IMR-90 (cell line): Measurements from ENCODE around the gene ISG15. TPM values are rescaled to one million over a fixed set of nuclear protein-coding genes. Genes with fewer than 3 reads are reported as not detected.
A peak's percentile ranks its signal among the peaks of the same experiment; 100 is the strongest.

ENCODE experiments used
- ATAC-seq: fragments of 200-7000 bp; cut with Tn5 transposase; 2 replicates; pipeline ENCODE4 v1.9.1; 2020; ENCODE audit warnings: low read depth, mild to moderate bottlenecking, moderate library complexity
- BruUV-seq: library from RNA; stranded (reverse); fragments of 400-500 nt; replicated peaks from 2 replicates; lab custom pipeline; 2021; lab: Mats Ljungman, UMichigan
- CTCF ChIA-PET: fragments of 300-600 bp; formaldehyde crosslinking; extraction: SDS; loops from one replicate; lab custom pipeline; 2021; ENCODE audit warnings: antibody characterized with exemption; lab: Yijun Ruan, JAX
- POLR2A ChIA-PET: fragments of 300-600 bp; sonication (Branson Sonifier 250); formaldehyde crosslinking; loops from one replicate; lab custom pipeline; 2022; ENCODE audit warnings: antibody characterized with exemption; ENCODE audit not compliant: unreplicated experiment; lab: Charles Lee
- DNase-seq: peaks from one replicate; pipeline ENCODE4 v3.0.0; 2013
- H2AFZ ChIP-seq: replicated peaks from 2 replicates; pipeline ENCODE3; 2013; ENCODE audit warnings: low read length, mild to moderate bottlenecking; ENCODE audit not compliant: poor library complexity
- H2AK5ac ChIP-seq: 2 replicates; pipeline ENCODE4 v1.6.1; 2013; ENCODE audit warnings: low read depth, low read length, inconsistent platforms
- H2AK9ac ChIP-seq: replicated peaks from 2 replicates; pipeline ENCODE3; 2013; ENCODE audit warnings: mild to moderate bottlenecking, low read depth, low read length, moderate library complexity; ENCODE audit not compliant: poor library complexity
- H2BK120ac ChIP-seq: 2 replicates; pipeline ENCODE4 v1.6.1; 2013; ENCODE audit warnings: low read depth, low read length, inconsistent platforms
- H2BK15ac ChIP-seq: 3 replicates; pipeline ENCODE4 v1.6.1; 2013; ENCODE audit warnings: low read depth, low read length, inconsistent platforms
- H2BK20ac ChIP-seq: 2 replicates; pipeline ENCODE4 v1.6.1; 2013; ENCODE audit warnings: low read depth, mild to moderate bottlenecking, inconsistent platforms, low read length, moderate library complexity
- H2BK5ac ChIP-seq: 2 replicates; pipeline ENCODE4 v1.6.1; 2013; ENCODE audit warnings: mild to moderate bottlenecking, low read depth, low read length, inconsistent platforms; ENCODE audit not compliant: poor library complexity, severe bottlenecking
- H3K14ac ChIP-seq: replicated peaks from 2 replicates; pipeline ENCODE4 v1.6.1; 2013; ENCODE audit warnings: low read depth, low read length, inconsistent platforms
- H3K18ac ChIP-seq: 2 replicates; pipeline ENCODE4 v1.6.1; 2013; ENCODE audit warnings: low read depth, low read length, control low read depth
- H3K23ac ChIP-seq: 2 replicates; pipeline ENCODE4 v1.6.1; 2013; ENCODE audit warnings: low read depth, low read length, inconsistent platforms
- H3K27ac ChIP-seq: 2 replicates; pipeline ENCODE4 v1.5.1; 2013; ENCODE audit warnings: mild to moderate bottlenecking, control low read depth, low read length; ENCODE audit not compliant: insufficient read depth
- H3K27me3 ChIP-seq: 2 replicates; pipeline ENCODE4 v1.6.1; 2013; ENCODE audit warnings: low read length; ENCODE audit not compliant: control insufficient read depth, insufficient read depth
- H3K36me3 ChIP-seq: 2 replicates; pipeline ENCODE4 v1.6.1; 2013; ENCODE audit warnings: low read length, mixed read lengths; ENCODE audit not compliant: control insufficient read depth, insufficient read depth
- H3K4ac ChIP-seq: 2 replicates; pipeline ENCODE4 v1.6.1; 2013; ENCODE audit warnings: low read depth, low read length, inconsistent platforms
- H3K4me1 ChIP-seq: 2 replicates; pipeline ENCODE4 v1.6.1; 2013; ENCODE audit warnings: low read length, mixed read lengths; ENCODE audit not compliant: control insufficient read depth, insufficient read depth
- H3K4me2 ChIP-seq: 2 replicates; pipeline ENCODE4 v1.6.1; 2013; ENCODE audit warnings: low read depth, mild to moderate bottlenecking, control low read depth, low read length, moderate library complexity
- H3K4me3 ChIP-seq: 2 replicates; pipeline ENCODE4 v1.5.1; 2013; ENCODE audit warnings: low read depth, mild to moderate bottlenecking, control low read depth, low read length, moderate library complexity; ENCODE audit not compliant: insufficient read depth
- H3K56ac ChIP-seq: 2 replicates; pipeline ENCODE4 v1.6.1; 2013; ENCODE audit warnings: low read length, inconsistent platforms; ENCODE audit not compliant: insufficient read depth; ENCODE audit errors: extremely low read depth
- H3K79me1 ChIP-seq, 2 experiments: 2 replicates each; pipeline ENCODE4 v1.6.1; 2013; ENCODE audit warnings: low read length in 2 of 2, inconsistent platforms in 1 of 2, low read depth in 1 of 2
- H3K9ac ChIP-seq: 2 replicates; pipeline ENCODE4 v1.6.1; 2013; ENCODE audit warnings: low read depth, low read length, control low read depth
- H3K9me1 ChIP-seq: 2 replicates; pipeline ENCODE4 v1.6.1; 2013; ENCODE audit warnings: low read length, inconsistent platforms; ENCODE audit not compliant: insufficient read depth
- H3K9me3 ChIP-seq: 2 replicates; pipeline ENCODE4 v1.6.1; 2013; ENCODE audit warnings: low read length; ENCODE audit not compliant: control insufficient read depth, insufficient read depth
- H4K20me1 ChIP-seq: 2 replicates; pipeline ENCODE4 v1.6.1; 2013; ENCODE audit warnings: low read length, inconsistent platforms; ENCODE audit not compliant: insufficient read depth
- H4K5ac ChIP-seq: 2 replicates; pipeline ENCODE4 v1.6.1; 2013; ENCODE audit warnings: mild to moderate bottlenecking, low read depth, low read length, control low read depth
- H4K8ac ChIP-seq, 2 experiments: 2 replicates each; pipeline ENCODE4 v1.6.1; 2013; ENCODE audit warnings: low read depth in 2 of 2, low read length in 2 of 2, control low read depth in 1 of 2, inconsistent platforms in 1 of 2
- H4K91ac ChIP-seq: 2 replicates; pipeline ENCODE4 v1.6.1; 2013; ENCODE audit warnings: low read depth, low read length, inconsistent platforms; ENCODE audit not compliant: insufficient read depth
- BHLHE40 ChIP-seq: fragments of 150-350 bp; IDR thresholded peaks from 2 replicates; pipeline ENCODE4 v1.6.1; 2016; ENCODE audit warnings: mild to moderate bottlenecking, low read depth, low read length
- CEBPB ChIP-seq: IDR thresholded peaks from 2 replicates; pipeline ENCODE4 v1.6.1; 2012; ENCODE audit warnings: low read depth, low read length, improper control_type of control experiment
- CHD1 ChIP-seq: IDR thresholded peaks from 2 replicates; pipeline ENCODE4 v1.6.1; 2012; ENCODE audit warnings: low read depth, low read length, improper control_type of control experiment
- FOS ChIP-seq: fragments of 150-350 bp; IDR thresholded peaks from 2 replicates; pipeline ENCODE4 v1.6.1; 2016; ENCODE audit warnings: low read depth, low read length
- MAFK ChIP-seq: IDR thresholded peaks from 2 replicates; pipeline ENCODE4 v1.6.1; 2012; ENCODE audit warnings: low read depth, low read length, improper control_type of control experiment
- MAZ ChIP-seq: IDR thresholded peaks from 2 replicates; pipeline ENCODE4 v1.6.1; 2012; ENCODE audit warnings: low read depth, mild to moderate bottlenecking, low read length, improper control_type of control experiment, moderate library complexity, borderline replicate concordance
- MXI1 ChIP-seq: IDR thresholded peaks from 2 replicates; pipeline ENCODE4 v1.6.1; 2012; ENCODE audit warnings: low read depth, mild to moderate bottlenecking, low read length, moderate library complexity, borderline replicate concordance
- NFE2L2 ChIP-seq: fragments of 150-350 bp; IDR thresholded peaks from 2 replicates; pipeline ENCODE4 v1.6.1; 2016; ENCODE audit warnings: low read depth, mild to moderate bottlenecking, low read length
- POLR2A ChIP-seq: IDR thresholded peaks from 2 replicates; pipeline ENCODE4 v1.6.1; 2012; ENCODE audit warnings: mild to moderate bottlenecking, low read depth, low read length
- RAD21 ChIP-seq: IDR thresholded peaks from 2 replicates; pipeline ENCODE4 v1.6.1; 2012; ENCODE audit warnings: low read length, improper control_type of control experiment
- RCOR1 ChIP-seq: IDR thresholded peaks from 2 replicates; pipeline ENCODE4 v1.6.1; 2012; ENCODE audit warnings: mild to moderate bottlenecking, low read length, improper control_type of control experiment; ENCODE audit not compliant: insufficient replicate concordance
- RFX5 ChIP-seq: IDR thresholded peaks from 2 replicates; pipeline ENCODE4 v1.8.0; 2012; ENCODE audit warnings: low read depth, mild to moderate bottlenecking, low read length, moderate library complexity
- SMC3 ChIP-seq: fragments of 150-350 bp; IDR thresholded peaks from 2 replicates; pipeline ENCODE4 v1.6.1; 2016; ENCODE audit warnings: low read depth, mild to moderate bottlenecking, antibody characterized with exemption, low read length, moderate library complexity
- WGBS, 2 experiments: methylation state at CpG; one replicate each; pipeline versions ENCODE4 v1.1.5 to v1.1.7; 2013; ENCODE audit warnings: missing lambda C conversion rate in 2 of 2; ENCODE audit not compliant: insufficient read length in 1 of 2; ENCODE audit errors: extremely low coverage in 2 of 2; 5-methylcytosine and 5-hydroxymethylcytosine counted together
- dilution Hi-C: fragments of 300-500 bp; cut with HindIII; formaldehyde crosslinking; loops from one replicate; pipeline ENCODE4 v1.14.3; 2018; ENCODE audit warnings: low sequenced_read_pairs; ENCODE audit not compliant: unreplicated experiment
- in situ Hi-C: fragments of 300-500 bp; cut with MboI; formaldehyde crosslinking; loops from 3 replicates; pipeline ENCODE4 v1.14.3; 2019; ENCODE audit warnings: low sequenced_read_pairs, inconsistent platforms, mixed read lengths
- intact Hi-C: fragments of 100-400 bp; cut with micrococcal nuclease; formaldehyde crosslinking; loops from 2 replicates; pipeline ENCODE4 v1.10.0; 2022
- polyA plus RNA-seq, 3 experiments: library from polyadenylated mRNA; depleted of rRNA; stranded (reverse); fragments of >200 nt; gene quantifications; 2 replicates each; pipeline ENCODE4 v1.2.3, GENCODE V29; 2012; ENCODE audit warnings: low replicate concordance in 1 of 3
- total RNA-seq: library from RNA; depleted of rRNA; stranded (reverse); fragments of >200 nt; gene quantifications from 2 replicates; pipeline ENCODE4 v1.2.3, GENCODE V29; 2012
- TF ChIP-seq, protein P1 (sequence below): conservative IDR thresholded peaks from 2 replicates; pipeline ENCODE4 v1.5.1; 2012; ENCODE audit warnings: mild to moderate bottlenecking, low read depth, low read length, improper control_type of control experiment
- TF ChIP-seq, protein P2 (sequence below): fragments of 150-350 bp; IDR thresholded peaks from 2 replicates; pipeline ENCODE4 v1.6.1; 2017; ENCODE audit warnings: mild to moderate bottlenecking, antibody characterized with exemption, low read length, low read depth
- TF ChIP-seq, protein P3 (sequence below): fragments of 150-350 bp; IDR thresholded peaks from 2 replicates; pipeline ENCODE4 v1.6.1; 2016; ENCODE audit warnings: low read depth, mild to moderate bottlenecking, low read length, moderate library complexity, borderline replicate concordance

The ISG15 gene
- total and polyA plus RNA-seq, 2 of the 4 experiments (the other 2 are of a cell fraction), result 99.1 to 105 TPM

DNA sequence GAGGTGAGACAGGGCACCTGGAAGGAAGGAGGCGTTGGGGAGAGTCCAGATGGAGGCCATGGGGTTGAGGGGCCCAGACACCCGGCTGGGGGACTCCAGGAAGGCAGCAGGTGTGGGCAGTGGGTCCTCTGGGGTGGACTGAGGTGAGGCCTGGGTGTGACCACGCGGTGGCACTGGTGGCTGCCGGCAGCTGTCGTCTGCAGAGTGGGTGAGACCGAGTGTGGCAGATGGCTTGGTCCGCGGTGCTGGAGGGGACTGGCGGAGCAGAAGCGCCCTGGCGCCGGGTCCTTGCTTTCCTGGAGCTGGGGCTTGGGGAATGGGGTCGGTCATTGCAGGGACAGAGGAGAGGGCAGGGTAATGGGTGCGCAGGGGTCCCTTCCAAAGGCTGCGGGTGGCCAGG lies 19.1 kb downstream of the ISG15 start:
- H3K4me3 ChIP-seq, result no peak overlapping the region
- peaks cover 14% of the 10 kb centered on the region for H3K36me3 ChIP-seq
- no peaks in the 10 kb centered on the region for H3K27me3 ChIP-seq
- in situ Hi-C loops (no loop called here), dilution Hi-C loops (no loop called here), intact Hi-C loops (loop anchor here (5.0 kb wide), 1 partner anchor 85 kb away; the partner anchor contains the start of gene C1orf159)
- peaks cover 13 to 43% of the 10 kb centered on the region in 2 experiments for H3K79me1 ChIP-seq
- H4K5ac ChIP-seq, result no peak overlapping the region
- no peak overlapping the region for H2AK5ac ChIP-seq
- no peak for DNase-seq
- H2BK20ac ChIP-seq, result no peak overlapping the region
- H4K91ac ChIP-seq, result no peak overlapping the region
- no peak overlapping the region for H2BK15ac ChIP-seq
- no peak overlapping the region for H3K18ac ChIP-seq
- no peak overlapping the region for H2BK120ac ChIP-seq
- H3K9ac ChIP-seq, result no peak overlapping the region
- no peaks in the 10 kb centered on the region for H3K9me3 ChIP-seq
- no peak overlapping the region for H3K27ac ChIP-seq
- H3K4me2 ChIP-seq, result no peak overlapping the region; the same call in 1 of the 2 replicates
- H3K14ac ChIP-seq, result no peak overlapping the region
- H2AFZ ChIP-seq, result peak overlapping the region; percentile 56
- H3K4ac ChIP-seq, result no peak overlapping the region
- peak; percentile 22 for ATAC-seq
- TF ChIP-seq CEBPB, result no peak
- TF ChIP-seq, protein P1, sequence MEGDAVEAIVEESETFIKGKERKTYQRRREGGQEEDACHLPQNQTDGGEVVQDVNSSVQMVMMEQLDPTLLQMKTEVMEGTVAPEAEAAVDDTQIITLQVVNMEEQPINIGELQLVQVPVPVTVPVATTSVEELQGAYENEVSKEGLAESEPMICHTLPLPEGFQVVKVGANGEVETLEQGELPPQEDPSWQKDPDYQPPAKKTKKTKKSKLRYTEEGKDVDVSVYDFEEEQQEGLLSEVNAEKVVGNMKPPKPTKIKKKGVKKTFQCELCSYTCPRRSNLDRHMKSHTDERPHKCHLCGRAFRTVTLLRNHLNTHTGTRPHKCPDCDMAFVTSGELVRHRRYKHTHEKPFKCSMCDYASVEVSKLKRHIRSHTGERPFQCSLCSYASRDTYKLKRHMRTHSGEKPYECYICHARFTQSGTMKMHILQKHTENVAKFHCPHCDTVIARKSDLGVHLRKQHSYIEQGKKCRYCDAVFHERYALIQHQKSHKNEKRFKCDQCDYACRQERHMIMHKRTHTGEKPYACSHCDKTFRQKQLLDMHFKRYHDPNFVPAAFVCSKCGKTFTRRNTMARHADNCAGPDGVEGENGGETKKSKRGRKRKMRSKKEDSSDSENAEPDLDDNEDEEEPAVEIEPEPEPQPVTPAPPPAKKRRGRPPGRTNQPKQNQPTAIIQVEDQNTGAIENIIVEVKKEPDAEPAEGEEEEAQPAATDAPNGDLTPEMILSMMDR, result no peak
- TF ChIP-seq BHLHE40, result no peak
- TF ChIP-seq RAD21, result no peak
- no peak for TF ChIP-seq MXI1
- TF ChIP-seq, protein P2, sequence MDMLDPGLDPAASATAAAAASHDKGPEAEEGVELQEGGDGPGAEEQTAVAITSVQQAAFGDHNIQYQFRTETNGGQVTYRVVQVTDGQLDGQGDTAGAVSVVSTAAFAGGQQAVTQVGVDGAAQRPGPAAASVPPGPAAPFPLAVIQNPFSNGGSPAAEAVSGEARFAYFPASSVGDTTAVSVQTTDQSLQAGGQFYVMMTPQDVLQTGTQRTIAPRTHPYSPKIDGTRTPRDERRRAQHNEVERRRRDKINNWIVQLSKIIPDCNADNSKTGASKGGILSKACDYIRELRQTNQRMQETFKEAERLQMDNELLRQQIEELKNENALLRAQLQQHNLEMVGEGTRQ, result no peak
- no peak for TF ChIP-seq CHD1
- no peak for TF ChIP-seq SMC3
- TF ChIP-seq NFE2L2, result no peak
- TF ChIP-seq FOS, result no peak
- no peak for TF ChIP-seq RCOR1
- TF ChIP-seq MAFK, result no peak
- TF ChIP-seq, protein P3, sequence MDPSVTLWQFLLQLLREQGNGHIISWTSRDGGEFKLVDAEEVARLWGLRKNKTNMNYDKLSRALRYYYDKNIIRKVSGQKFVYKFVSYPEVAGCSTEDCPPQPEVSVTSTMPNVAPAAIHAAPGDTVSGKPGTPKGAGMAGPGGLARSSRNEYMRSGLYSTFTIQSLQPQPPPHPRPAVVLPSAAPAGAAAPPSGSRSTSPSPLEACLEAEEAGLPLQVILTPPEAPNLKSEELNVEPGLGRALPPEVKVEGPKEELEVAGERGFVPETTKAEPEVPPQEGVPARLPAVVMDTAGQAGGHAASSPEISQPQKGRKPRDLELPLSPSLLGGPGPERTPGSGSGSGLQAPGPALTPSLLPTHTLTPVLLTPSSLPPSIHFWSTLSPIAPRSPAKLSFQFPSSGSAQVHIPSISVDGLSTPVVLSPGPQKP, result no peak
- TF ChIP-seq POLR2A, result no peak
- no peak for TF ChIP-seq MAZ
- TF ChIP-seq RFX5, result no peak
- no peak overlapping the region for H3K56ac ChIP-seq
- peaks cover 65% of the 10 kb centered on the region for H4K20me1 ChIP-seq
- no peak overlapping the region for H2BK5ac ChIP-seq
- CTCF ChIA-PET, result no interaction called here
- 53% methylated on average over 8 of the region's 16 CpGs; no CpG with 5 or more reads in 1 of the 2 experiments for WGBS, 2 experiments
- H2AK9ac ChIP-seq, result peak overlapping the region; percentile 55
- H3K9me1 ChIP-seq, result no peaks in the 10 kb centered on the region
- no TSS peak for BruUV-seq
- POLR2A ChIA-PET, result interaction anchor here (0.6 kb wide), 1 partner anchor 33 kb away, joined by 3 read pairs; the partner anchor contains the start of gene HES4
- no peak overlapping the region for H4K8ac ChIP-seq
- H3K4me1 ChIP-seq, result peaks cover 5% of the 10 kb centered on the region; the same call in 1 of the 2 replicates
- H3K23ac ChIP-seq, result no peak overlapping the region
